Activated T-cell treated with anti-CD3 and anti-CD28 coated beads, Interleukin-2, amount 50 U/mL, for 72 hours (primary cell): ENCODE data around the gene C5orf15. TPM values are rescaled to one million over a fixed set of nuclear protein-coding genes. Genes with fewer than 3 reads are reported as not detected.

ENCODE experiments used
- ATAC-seq, 2 donors: fragments of 150-1000 bp; cut with Tn5 transposase; replicated peaks in 1 of 2; 2 replicates each; pipeline ENCODE4 v1.10.0; 2021; ENCODE audit warnings: moderate library complexity in 2 of 2, mild to moderate bottlenecking in 1 of 2
- DNase-seq, 2 donors: peaks; one replicate each; pipeline ENCODE4 v3.0.0; 2021 to 2022; ENCODE audit warnings: mixed read lengths in 1 of 2
- H3K27ac Mint-ChIP-seq: one replicate; pipeline ENCODE4 v1.8.0; 2022; ENCODE audit warnings: mild to moderate bottlenecking, moderate library complexity, mixed read lengths
- H3K27me3 Mint-ChIP-seq: one replicate; pipeline ENCODE4 v1.8.0; 2022; ENCODE audit warnings: low read depth, mixed read lengths
- H3K36me3 Mint-ChIP-seq, 2 donors: one replicate each; pipeline ENCODE4 v1.8.0; 2022; ENCODE audit warnings: mixed read lengths in 2 of 2, mild to moderate bottlenecking in 1 of 2; ENCODE audit not compliant: insufficient read depth in 2 of 2
- H3K4me1 Mint-ChIP-seq: one replicate; pipeline ENCODE4 v1.8.0; 2022; ENCODE audit warnings: low read depth, mixed read lengths
- H3K4me3 Mint-ChIP-seq, 2 donors: one replicate each; pipeline ENCODE4 v1.8.0; 2022; ENCODE audit warnings: mild to moderate bottlenecking in 2 of 2, mixed read lengths in 2 of 2, moderate library complexity in 2 of 2
- H3K9me3 Mint-ChIP-seq, 2 donors: one replicate each; pipeline ENCODE4 v1.8.0; 2022; ENCODE audit warnings: mixed read lengths in 2 of 2
- total RNA-seq, 2 donors: library from RNA; stranded (reverse); gene quantifications; one replicate each; pipeline ENCODE4 v1.2.3, GENCODE V29; 2022

Gene C5orf15
- total RNA-seq, 2 donors from 2014 or later: 21.8 to 22.8 TPM

- no peaks in the 10 kb centered on the region for H3K27me3 Mint-ChIP-seq
- H3K9me3 Mint-ChIP-seq: peaks cover 0 to 4% of the 10 kb centered on the region in 2 donors
- peaks cover 65% of the 10 kb centered on the region for H3K4me1 Mint-ChIP-seq
- ATAC-seq (no peak), DNase-seq (no peak)
- H3K27ac Mint-ChIP-seq: no peak overlapping the region
- no peak overlapping the region for H3K4me3 Mint-ChIP-seq
- peaks cover 0 to 6% of the 10 kb centered on the region in 2 donors for H3K36me3 Mint-ChIP-seq
Observed at GRCh38 chr5:133935667-133935940, 32.8 kb downstream of the C5orf15 start.

- Mint-ChIP-seq H3K27ac (no peak overlapping the region), H3K4me1 (peaks cover 71% of the 10 kb centered on the region), H3K27me3 (no peaks in the 10 kb centered on the region), H3K4me3 (no peak overlapping the region), H3K9me3 (peaks cover 0 to 4% of the 10 kb centered on the region in 2 donors), H3K36me3 (peaks cover 0 to 6% of the 10 kb centered on the region in 2 donors)
- ATAC-seq (no peak), DNase-seq (no peak)
Observed at GRCh38 chr5:133934822-133935666, 33.4 kb downstream of the C5orf15 start.

GRCh38 chr5:133934311-133934710 lies 34.1 kb downstream of the C5orf15 start:
- Mint-ChIP-seq H3K27ac (no peak overlapping the region), H3K27me3 (no peaks in the 10 kb centered on the region), H3K9me3 (peaks cover 0 to 4% of the 10 kb centered on the region in 2 donors), H3K36me3 (peaks cover 0 to 6% of the 10 kb centered on the region in 2 donors), H3K4me1 (peaks cover 71% of the 10 kb centered on the region), H3K4me3 (no peak overlapping the region)
- DNase-seq: no peak
- no peak for ATAC-seq

- Mint-ChIP-seq H3K27ac (no peak overlapping the region), H3K4me3 (no peak overlapping the region), H3K9me3 (peaks cover 0 to 4% of the 10 kb centered on the region in 2 donors), H3K36me3 (peaks cover 0 to 6% of the 10 kb centered on the region in 2 donors), H3K4me1 (peaks cover 71% of the 10 kb centered on the region), H3K27me3 (no peaks in the 10 kb centered on the region)
- DNase-seq (no peak), ATAC-seq (no peak)
Observed at GRCh38 chr5:133933670-133934295, 34.6 kb downstream of the C5orf15 start.

GRCh38 chr5:133933169-133933509 lies 35.3 kb downstream of the C5orf15 start:
- peaks cover 0 to 6% of the 10 kb centered on the region in 2 donors for H3K36me3 Mint-ChIP-seq
- no peaks in the 10 kb centered on the region for H3K27me3 Mint-ChIP-seq
- no peak for DNase-seq
- H3K9me3 Mint-ChIP-seq: peaks cover 0 to 4% of the 10 kb centered on the region in 2 donors
- no peak overlapping the region for H3K4me3 Mint-ChIP-seq
- ATAC-seq: no peak
- H3K4me1 Mint-ChIP-seq: peaks cover 74% of the 10 kb centered on the region
- no peak overlapping the region for H3K27ac Mint-ChIP-seq

- ATAC-seq (no peak), DNase-seq (no peak)
- Mint-ChIP-seq H3K9me3 (peaks cover 0 to 4% of the 10 kb centered on the region in 2 donors), H3K4me3 (no peak overlapping the region), H3K27me3 (no peaks in the 10 kb centered on the region), H3K27ac (no peak overlapping the region), H3K36me3 (peaks cover 0 to 6% of the 10 kb centered on the region in 2 donors), H3K4me1 (peaks cover 73% of the 10 kb centered on the region)
Observed at GRCh38 chr5:133932441-133933168, 35.8 kb downstream of the C5orf15 start.

GRCh38 chr5:133931546-133931945 lies 36.9 kb downstream of the C5orf15 start:
- Mint-ChIP-seq H3K4me1 (peaks cover 71% of the 10 kb centered on the region), H3K4me3 (no peak overlapping the region), H3K27me3 (no peaks in the 10 kb centered on the region), H3K36me3 (peaks cover 0 to 3% of the 10 kb centered on the region in 2 donors), H3K27ac (peak overlapping the region; percentile 30), H3K9me3 (peaks cover 0 to 3% of the 10 kb centered on the region in 2 donors)
- no peak for ATAC-seq
- no peak for DNase-seq

GRCh38 chr5:133930813-133931090 lies 37.7 kb downstream of the C5orf15 start:
- Mint-ChIP-seq H3K4me3 (peak overlapping the region; percentile 76 to 83), H3K9me3 (no peaks in the 10 kb centered on the region), H3K27ac (peak overlapping the region; percentile 84), H3K27me3 (no peaks in the 10 kb centered on the region), H3K36me3 (peaks cover 0 to 1% of the 10 kb centered on the region in 2 donors), H3K4me1 (peaks cover 71% of the 10 kb centered on the region)
- DNase-seq: no peak
- ATAC-seq: no peak

- H3K27ac Mint-ChIP-seq: peak overlapping the region; percentile 84
- DNase-seq: peak; percentile 81
- H3K4me3 Mint-ChIP-seq: peak overlapping the region; percentile 76 to 83
- H3K36me3 Mint-ChIP-seq: peaks cover 0 to 1% of the 10 kb centered on the region in 2 donors
- ATAC-seq: peak; percentile 89 to 92
- peaks cover 2% of the 10 kb centered on the region for H3K27me3 Mint-ChIP-seq
- H3K9me3 Mint-ChIP-seq: no peaks in the 10 kb centered on the region
- H3K4me1 Mint-ChIP-seq: peaks cover 73% of the 10 kb centered on the region
Observed at GRCh38 chr5:133930061-133930812, 38.2 kb downstream of the C5orf15 start.

GRCh38 chr5:133928587-133929393 lies 39.6 kb downstream of the C5orf15 start:
- Mint-ChIP-seq H3K4me1 (peaks cover 70% of the 10 kb centered on the region), H3K27ac (peak overlapping the region; percentile 84), H3K4me3 (peak overlapping the region; percentile 76 to 83), H3K9me3 (no peaks in the 10 kb centered on the region), H3K36me3 (peaks cover 0 to 1% of the 10 kb centered on the region in 2 donors), H3K27me3 (peaks cover 9% of the 10 kb centered on the region)
- DNase-seq (no peak), ATAC-seq (no peak)

- peaks cover 0 to 1% of the 10 kb centered on the region in 2 donors for H3K36me3 Mint-ChIP-seq
- no peak overlapping the region for H3K27ac Mint-ChIP-seq
- no peaks in the 10 kb centered on the region for H3K9me3 Mint-ChIP-seq
- ATAC-seq: no peak
- peaks cover 59% of the 10 kb centered on the region for H3K4me1 Mint-ChIP-seq
- H3K4me3 Mint-ChIP-seq: no peak overlapping the region
- DNase-seq: no peak
- peaks cover 9% of the 10 kb centered on the region for H3K27me3 Mint-ChIP-seq
Observed at GRCh38 chr5:133927300-133928180, 40.9 kb downstream of the C5orf15 start.
